Vagina (tissue), 2 donors: ENCODE measurements around the gene DNMT1.

Experiments
- CTCF ChIP-seq, 3 experiments: fragments of 450-650 bp in 2 of 3; fragments of 200-600 bp in 1 of 3; sonication (generic) in 1 of 3; IDR thresholded peaks; one replicate each; pipeline ENCODE4 v1.5.1; 2017 to 2019; ENCODE audit warnings: antibody characterized with exemption in 3 of 3, mild to moderate bottlenecking in 2 of 3, moderate library complexity in 2 of 3
- POLR2A ChIP-seq, 2 donors: fragments of 450-650 bp; IDR thresholded peaks; one replicate each; pipeline ENCODE4 v1.6.1; 2017; ENCODE audit warnings: antibody characterized with exemption in 2 of 2, mild to moderate bottlenecking in 2 of 2, moderate library complexity in 2 of 2
- POLR2AphosphoS5 ChIP-seq, 2 donors: sonication (generic); formaldehyde crosslinking; IDR thresholded peaks; one replicate each; pipeline ENCODE4 v1.9.0; 2017; ENCODE audit warnings: antibody characterized with exemption in 2 of 2, mild to moderate bottlenecking in 2 of 2, low read depth in 1 of 2; ENCODE audit not compliant: insufficient read depth in 1 of 2

- TF ChIP-seq CTCF (IDR thresholded peaks at IDR 0.05) (no peak), POLR2AphosphoS5 (IDR thresholded peaks at IDR 0.05; ENCODE audit: insufficient read depth in 1 of 2, low read depth in 1 of 2) (no peak), POLR2A (IDR thresholded peaks at IDR 0.05) (no peak)
These were observed 40.2 kb upstream of the DNMT1 start for GRCh38 chr19:10235003-10235402.
